ENCODE results near the gene FGF12.

DNA sequence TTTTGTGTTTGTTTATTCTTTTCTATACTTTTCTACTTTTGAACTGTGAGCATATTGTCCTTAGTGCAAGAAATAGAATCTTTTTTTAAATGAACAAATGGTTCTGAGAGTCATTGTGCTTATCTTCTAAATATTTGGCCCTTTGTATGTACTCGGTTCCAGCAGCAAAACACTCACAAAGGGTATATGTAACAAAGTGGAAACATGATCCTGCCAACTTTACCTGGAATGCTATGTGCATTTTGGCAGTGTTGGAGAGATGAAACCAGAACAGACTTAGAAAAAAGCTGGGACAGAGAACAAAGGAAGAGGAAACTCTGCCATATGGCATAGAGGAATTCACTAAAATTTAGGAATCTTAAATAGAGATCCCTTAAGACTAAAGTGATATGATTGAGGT, 150.1 kb downstream of the FGF12 start:
- TF ChIP-seq REST (IDR thresholded peaks at IDR 0.05; ENCODE audit: insufficient read depth in 1 of 2, low read depth in 2 of 2, low read length in 2 of 2) (no peak), POLR2AphosphoS5 (IDR thresholded peaks at IDR 0.05; ENCODE audit: low read depth, low read length) (no peak), TAF1 (IDR thresholded peaks at IDR 0.05; ENCODE audit: borderline replicate concordance, insufficient read depth, low read length) (no peak), SIN3A (IDR thresholded peaks at IDR 0.05; ENCODE audit: borderline replicate concordance, insufficient read depth, low read length) (no peak)
